ENCODE data around the gene TAC3.
A peak's percentile ranks its signal among the peaks of the same experiment; 100 is the strongest.
"Not testable (repeated sequence)": the region's sequence is repeated elsewhere in the genome, so short reads cannot be mapped to it uniquely, and the experiment has no call there.

Gene TAC3

GRCh38 chr12:56980941-56981530, 35.3 kb downstream of the TAC3 start:
- DNase-seq = no peak

- DNase-seq = no peak
Observed at GRCh38 chr12:56980268-56980667, 36.1 kb downstream of the TAC3 start.

DNA sequence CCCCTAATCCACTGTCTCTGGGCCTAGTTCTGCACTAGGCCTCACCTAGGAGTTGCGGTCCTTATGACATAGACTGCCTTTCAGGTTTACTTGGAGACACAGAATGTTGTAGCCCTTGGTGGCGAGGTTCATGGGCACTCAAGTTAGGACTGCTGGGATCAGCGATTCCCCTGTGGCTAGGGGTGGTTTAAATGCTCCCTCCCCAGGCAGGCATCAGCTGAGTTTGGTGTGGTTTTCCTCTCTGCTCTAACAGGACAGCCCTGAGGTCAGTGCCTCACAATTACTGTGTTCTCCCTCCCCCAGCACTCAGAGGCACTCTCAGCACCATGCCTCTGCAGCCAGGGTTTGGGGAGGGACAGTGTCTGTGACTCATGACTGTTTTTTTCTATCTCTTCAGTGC, 36.7 kb downstream of the TAC3 start:
- DNase-seq = no peak

DNA sequence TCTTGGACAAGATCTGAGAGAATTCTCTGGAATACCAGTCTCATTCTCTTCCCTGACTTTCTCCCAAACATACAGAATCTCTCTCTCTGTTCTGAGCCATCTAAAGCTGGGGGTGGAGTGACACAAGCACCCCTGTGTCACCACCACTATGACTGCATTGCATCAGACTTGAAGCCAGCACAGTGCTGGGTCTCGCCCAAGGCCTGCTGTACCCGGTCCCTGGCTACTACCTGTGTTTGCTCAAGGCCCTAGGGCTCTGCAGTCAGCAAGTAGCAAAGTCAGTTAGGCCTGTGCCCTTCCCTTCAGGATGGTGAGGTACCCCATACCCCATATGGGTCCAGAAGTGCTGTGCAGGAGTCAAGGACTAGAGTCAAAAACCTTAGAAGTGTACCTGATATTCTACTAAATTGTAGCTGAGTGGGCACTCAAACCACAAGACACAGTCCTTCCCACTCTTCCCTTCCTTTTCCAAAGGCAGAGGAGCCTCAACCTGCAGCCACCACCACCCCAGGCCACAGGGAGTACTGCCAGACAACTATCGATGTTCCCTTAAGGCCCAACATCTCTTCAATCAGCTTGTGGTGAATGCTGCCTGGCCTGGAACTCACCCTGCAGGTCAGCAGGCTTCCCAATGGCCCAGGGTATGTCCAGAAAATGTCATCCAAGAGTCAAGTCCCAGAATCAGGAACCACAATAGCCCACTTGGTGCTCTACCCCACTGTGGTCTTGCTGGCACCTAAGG, 37.8 kb downstream of the TAC3 start:
- DNase-seq = no peak

DNA sequence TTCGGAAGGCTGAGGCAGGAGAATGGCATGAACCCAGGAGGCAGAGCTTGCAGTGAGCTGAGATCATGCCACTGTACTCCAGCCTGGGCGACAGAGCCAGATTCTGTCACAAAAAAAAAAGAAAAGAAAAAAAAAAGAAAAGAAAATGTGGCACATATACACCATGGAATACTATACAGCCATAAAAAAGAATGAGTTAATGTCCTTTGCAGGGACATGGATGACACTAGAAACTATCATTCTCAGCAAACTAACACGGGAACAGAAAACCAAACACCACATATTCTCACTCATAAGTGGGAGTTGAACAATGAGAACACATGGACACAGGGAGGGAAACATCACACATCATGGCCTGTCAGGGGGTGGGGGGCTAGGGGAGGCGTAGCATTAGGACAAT, 39.0 kb downstream of the TAC3 start:
- DNase-seq = not testable (repeated sequence)

GRCh38 chr12:56974224-56974623, 42.1 kb downstream of the TAC3 start:
- DNase-seq = not testable (repeated sequence)

GRCh38 chr12:56968910-56969309, 47.4 kb downstream of the TAC3 start:
- DNase-seq = peak; percentile 21

GRCh38 chr12:56965997-56966642, 50.2 kb downstream of the TAC3 start:
- DNase-seq = not testable (repeated sequence)

GRCh38 chr12:56965124-56965523, 51.2 kb downstream of the TAC3 start:
- DNase-seq = not testable (repeated sequence)

DNA sequence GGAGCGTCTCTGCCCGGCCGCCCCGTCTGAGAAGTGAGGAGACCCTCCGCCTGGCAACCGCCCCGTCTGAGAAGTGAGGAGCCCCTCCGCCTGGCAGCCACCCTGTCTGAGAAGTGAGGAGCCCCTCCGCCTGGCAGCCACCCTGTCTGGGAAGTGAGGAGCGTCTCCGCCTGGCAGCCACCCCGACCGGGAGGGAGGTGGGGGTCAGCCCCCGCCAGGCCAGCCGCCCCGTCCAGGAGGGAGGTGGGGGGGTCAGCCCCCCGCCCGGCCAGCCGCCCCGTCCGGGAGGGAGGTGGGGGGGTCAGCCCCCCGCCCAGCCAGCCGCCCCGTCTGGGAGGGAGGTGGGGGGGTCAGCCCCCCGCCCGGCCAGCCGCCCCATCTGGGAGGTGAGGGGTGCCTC, 52.8 kb downstream of the TAC3 start:
- DNase-seq = not testable (repeated sequence)

- not testable (repeated sequence) for DNase-seq
Observed at GRCh38 chr12:56962247-56962646, 54.1 kb downstream of the TAC3 start.

Data from MV-4-11 (cell line).